ENCODE measurements around the gene MAPK14.
"Not testable (repeated sequence)": the region's sequence is repeated elsewhere in the genome, so short reads cannot be mapped to it uniquely, and the experiment has no call there.

Gene MAPK14

DNA sequence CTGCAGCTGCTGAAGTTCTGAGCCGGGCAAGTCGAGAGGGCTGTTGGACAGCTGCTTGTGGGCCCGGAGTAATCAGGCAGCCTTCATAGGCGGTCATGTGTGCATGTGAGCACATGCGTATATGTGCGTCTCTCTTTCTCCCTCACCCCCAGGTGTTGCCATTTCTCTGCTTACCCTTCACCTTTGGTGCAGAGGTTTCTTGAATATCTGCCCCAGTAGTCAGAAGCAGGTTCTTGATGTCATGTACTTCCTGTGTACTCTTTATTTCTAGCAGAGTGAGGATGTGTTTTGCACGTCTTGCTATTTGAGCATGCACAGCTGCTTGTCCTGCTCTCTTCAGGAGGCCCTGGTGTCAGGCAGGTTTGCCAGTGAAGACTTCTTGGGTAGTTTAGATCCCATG is 81.5 kb downstream of the MAPK14 start:
- peak; percentile 59 to 72 for DNase-seq

GRCh38 chr6:36110050-36110449 is 82.4 kb downstream of the MAPK14 start:
- DNase-seq, result no peak

DNA sequence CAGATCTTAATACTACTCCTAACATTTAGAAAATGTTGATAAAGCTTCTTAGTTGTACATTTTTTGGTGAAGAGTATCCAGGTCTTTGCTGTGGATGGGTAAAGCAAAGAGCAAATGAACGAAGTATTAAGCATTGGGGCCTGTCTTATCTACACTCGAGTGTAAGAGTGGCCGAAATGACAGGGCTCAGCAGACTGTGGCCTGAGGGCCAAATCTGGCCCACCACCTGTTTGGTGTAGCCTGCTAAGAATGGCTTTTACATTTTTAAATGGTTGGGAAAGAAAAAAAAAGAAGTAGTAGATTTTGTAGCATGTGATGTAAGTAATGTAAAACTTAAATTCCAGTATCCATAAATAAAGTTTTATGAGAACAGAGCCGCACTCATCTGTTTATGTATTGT is 83.3 kb downstream of the MAPK14 start:
- DNase-seq, result no peak

GRCh38 chr6:36111526-36111925 is 83.9 kb downstream of the MAPK14 start:
- no peak for DNase-seq

DNA sequence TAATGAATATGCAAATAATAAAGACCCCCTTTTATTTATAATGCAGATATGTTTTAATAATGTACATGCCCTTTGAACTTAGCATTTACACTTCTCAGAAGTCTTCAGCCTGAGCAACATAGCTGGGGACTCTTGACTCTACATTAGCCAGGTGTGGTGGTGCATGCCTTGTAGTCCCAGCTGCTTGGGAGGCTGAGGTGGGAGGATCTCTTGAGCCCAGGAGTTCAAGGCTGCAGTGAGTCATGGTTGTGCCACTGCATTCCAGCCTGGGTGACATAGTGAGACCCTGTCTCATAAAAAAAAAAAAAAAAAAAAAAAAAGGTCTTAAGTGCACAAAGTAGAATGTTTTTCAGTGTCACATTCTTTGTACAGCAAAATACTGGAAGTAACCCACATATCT is 85.4 kb downstream of the MAPK14 start:
- DNase-seq, result no peak

DNA sequence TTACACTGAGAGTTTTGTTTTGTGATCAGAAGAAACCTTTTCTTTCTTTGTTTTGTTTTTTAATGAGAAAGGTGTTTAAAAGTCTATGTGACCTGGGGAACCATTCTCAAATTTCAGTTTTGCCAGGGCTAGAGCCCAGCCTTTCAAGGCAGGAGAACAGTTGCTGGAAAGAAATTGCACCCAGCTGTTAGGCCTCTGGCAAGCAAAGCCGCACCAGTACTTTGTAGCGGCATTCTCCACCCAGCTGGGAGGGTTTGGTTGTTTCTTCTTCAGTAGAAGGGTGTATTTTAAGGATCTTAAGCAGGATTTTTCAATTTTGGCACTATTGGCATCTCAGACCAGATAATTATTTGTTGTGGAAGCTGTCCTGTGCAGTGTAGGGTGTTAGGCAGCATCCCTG is 86.1 kb downstream of the MAPK14 start:
- no peak for DNase-seq

GRCh38 chr6:36114798-36115408 is 87.3 kb downstream of the MAPK14 start:
- peak in 1 of 2 donors; percentile 65 for DNase-seq

DNA sequence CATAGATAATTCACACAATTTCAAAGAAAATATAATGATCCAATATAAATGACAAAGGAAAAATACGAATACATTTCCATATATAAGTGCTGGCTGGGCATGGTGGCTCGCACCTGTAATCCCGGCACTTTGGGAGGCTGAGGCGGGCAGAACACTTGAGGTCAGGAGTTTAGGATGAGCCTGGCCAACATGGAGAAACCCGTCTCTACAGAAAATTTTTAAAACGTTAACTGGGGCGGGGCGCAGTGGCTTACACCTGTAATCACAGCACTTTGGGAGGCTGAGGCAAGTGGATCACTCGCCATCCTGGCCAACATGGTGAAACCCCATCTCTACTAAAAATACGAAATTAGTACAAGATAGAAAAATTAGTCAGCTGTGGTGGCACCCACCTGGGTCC is 87.8 kb downstream of the MAPK14 start:
- no peak for DNase-seq

- no peak for DNase-seq
These were observed 88.7 kb downstream of the MAPK14 start for GRCh38 chr6:36116066-36116864.

DNA sequence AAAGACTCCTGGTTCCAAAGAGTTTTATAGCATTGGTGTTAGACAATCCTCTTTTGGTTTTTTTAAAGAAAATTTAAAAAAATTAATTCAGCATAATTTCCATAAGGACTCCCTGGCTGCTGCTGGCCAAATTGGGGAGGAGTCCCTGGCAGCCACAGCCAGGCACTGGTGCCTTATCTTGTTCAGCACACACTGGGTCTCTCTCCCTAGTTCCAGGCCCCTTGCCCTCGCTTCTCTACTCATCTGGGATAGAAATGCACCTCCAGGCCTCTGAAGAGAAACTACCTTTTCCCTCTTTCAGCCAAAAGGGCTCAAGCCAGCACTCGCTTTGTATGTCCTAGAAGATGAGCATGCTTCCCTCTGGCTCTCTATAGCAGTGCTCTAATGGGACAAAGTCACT is 89.3 kb downstream of the MAPK14 start:
- no peak for DNase-seq

DNA sequence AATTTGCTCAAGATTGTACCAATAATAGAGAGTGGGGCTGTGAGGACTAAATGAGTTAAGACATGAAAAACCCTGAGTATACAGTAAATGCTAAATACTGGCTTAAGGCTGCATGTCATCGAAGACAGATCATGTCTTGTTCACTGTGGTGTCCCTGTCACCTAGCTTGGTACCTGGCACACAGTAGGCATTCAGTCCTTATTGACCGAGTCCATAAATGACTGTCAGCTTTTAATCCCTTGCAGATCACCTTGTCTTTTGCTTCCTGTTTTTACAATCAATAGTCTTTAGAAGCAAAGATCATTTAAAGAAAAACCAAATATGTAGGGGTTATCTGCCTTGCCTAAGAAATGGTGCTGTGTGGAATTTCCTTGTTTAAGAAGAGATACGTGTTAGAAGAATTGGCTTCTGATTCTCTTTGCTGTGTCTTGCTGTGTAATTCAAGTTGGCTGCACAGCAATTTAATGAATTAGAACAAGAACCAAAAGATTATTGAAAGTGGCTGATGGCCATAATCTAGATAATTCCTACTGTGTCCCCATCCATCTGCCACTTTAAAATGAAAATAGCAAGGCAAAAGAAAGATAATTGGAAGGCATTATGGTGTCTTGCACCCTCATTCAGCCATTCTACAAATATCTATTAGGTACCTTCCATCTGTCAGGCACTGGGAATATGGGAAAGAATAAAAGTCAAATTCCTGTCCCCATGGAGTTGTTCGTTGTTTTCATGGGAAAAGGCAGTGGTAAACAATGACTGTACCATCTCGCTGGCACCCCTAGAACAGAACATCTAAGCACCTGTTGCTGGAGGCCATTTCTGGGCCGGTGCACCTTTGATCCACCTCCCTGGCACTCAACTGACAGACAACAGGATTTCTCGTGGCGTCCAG is 90.3 kb downstream of the MAPK14 start:
- DNase-seq, result no peak

DNA sequence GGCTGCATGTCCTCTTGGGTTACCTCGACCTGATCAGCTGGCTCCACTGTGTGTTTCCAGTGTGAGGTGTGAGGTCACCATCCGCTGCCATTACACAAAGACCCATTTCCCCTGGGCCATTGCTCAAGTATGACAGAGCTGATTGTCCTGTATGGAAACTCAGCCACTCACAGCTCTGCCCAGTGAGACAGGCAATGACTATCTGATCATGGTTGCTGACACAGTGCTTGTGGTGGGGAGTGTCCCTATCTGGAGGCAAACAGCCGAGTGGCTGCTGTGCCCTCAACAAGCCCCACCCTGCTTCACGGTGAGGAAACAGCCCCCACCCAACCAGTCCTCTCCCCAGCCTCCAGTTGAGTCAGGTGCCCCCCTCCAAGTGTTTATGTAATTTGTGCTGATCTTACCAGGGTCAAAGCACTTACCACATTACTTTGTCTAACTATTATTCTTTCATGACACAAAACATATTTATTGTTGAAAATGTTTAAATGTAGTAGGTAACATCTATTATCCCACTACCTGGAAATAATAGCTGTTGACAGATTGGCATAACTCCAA is 91.0 kb downstream of the MAPK14 start:
- DNase-seq, result peak; percentile 84 to 87

DNA sequence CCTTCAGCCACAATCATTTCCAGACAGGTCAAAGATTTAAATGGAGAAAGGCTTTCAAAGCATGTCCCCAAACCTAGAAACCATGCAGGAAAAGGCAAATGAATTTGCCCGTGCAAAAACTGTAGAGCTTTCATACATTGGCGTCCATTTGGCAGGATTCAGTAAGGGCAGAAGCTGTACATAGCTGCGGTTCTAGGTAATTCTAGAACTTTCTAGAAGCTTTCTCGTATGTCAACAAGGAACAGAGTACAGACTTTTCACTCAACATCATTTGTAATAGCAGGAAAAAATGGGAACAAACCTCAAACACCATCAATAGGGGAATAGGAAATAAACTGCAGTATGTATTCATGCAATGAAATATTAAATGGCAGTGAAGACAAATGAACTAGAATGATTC is 91.6 kb downstream of the MAPK14 start:
- no peak for DNase-seq

DNA sequence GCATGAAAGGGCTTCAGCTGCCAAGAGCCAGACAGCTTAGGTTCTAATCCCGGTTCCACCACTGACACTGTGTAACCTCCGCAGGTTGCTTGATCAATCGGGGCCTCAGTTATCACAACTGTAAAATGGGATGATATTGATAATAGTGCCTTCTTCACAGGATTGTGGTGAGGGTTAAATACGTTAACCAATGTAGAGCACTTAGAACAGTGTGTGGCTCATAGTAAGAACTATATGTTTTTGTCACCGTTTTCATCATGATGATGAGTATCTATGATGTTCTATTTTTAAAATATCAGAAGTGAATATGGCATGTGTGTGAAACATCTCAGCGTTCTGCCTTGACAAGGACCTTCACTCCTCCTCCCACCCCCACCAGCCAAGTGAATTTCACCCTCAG is 92.4 kb downstream of the MAPK14 start:
- DNase-seq, result no peak

DNA sequence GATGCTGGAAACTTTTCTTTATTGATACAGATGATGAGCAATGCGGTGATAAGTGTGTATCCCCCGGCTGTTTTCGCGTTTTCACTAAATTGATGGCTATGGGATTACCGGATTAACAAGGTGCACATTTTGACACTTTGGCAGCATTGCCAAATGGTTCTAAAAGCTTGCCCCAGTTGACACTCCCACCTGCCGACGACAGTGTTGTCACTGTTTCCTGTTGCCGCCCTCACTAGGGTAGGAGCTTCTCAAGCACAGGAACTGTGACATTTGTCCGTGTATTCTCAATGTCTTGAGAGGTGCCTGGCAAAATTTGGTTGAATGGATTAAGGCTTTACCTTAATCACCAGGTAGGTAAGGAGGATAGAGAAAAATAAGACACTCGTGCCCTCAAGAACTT is 92.9 kb downstream of the MAPK14 start:
- peak; percentile 86 to 87 for DNase-seq

DNA sequence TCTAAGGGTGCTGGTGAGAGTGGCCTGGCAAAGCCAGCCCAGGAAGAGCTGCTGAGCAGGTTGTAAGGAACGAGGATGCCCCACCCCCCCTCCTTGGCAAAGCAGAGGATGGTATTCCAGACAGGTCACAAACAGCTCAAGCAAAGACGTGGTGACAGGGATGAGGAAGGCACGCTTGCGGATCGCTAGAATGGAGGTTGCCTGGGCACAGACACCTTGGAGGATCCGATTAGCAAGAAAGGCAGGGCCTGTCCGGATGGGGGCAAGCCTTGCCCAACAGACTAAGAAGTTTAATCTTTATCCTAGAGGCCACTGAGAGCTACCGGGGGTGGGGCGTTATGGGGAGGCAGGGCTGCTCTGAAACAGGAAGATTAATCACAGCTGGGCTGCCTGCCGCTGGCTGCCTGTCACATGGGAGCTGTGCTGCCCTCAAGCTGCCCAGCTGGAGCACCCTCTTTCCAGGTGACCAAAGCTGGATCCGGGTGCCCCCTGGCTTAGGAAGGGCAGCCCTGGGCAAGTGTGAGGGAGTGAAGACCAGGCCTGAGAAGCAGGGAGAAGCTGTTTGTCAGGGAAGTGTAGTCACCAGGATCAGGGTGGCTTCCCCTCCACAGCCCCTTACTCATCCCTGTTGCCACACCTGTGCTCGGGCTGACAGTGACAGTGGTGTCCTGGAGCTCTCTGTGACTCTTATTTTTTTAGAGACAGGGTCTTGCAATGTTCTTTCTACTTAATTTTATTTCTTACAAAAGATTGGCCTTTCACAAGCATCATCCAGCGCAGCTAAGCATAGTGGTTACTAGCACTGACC is 93.6 kb downstream of the MAPK14 start:
- peak; percentile 72 to 80 for DNase-seq

GRCh38 chr6:36121787-36122494 is 94.3 kb downstream of the MAPK14 start:
- no peak for DNase-seq

GRCh38 chr6:36122495-36123269 is 95.1 kb downstream of the MAPK14 start:
- DNase-seq, result no peak

DNA sequence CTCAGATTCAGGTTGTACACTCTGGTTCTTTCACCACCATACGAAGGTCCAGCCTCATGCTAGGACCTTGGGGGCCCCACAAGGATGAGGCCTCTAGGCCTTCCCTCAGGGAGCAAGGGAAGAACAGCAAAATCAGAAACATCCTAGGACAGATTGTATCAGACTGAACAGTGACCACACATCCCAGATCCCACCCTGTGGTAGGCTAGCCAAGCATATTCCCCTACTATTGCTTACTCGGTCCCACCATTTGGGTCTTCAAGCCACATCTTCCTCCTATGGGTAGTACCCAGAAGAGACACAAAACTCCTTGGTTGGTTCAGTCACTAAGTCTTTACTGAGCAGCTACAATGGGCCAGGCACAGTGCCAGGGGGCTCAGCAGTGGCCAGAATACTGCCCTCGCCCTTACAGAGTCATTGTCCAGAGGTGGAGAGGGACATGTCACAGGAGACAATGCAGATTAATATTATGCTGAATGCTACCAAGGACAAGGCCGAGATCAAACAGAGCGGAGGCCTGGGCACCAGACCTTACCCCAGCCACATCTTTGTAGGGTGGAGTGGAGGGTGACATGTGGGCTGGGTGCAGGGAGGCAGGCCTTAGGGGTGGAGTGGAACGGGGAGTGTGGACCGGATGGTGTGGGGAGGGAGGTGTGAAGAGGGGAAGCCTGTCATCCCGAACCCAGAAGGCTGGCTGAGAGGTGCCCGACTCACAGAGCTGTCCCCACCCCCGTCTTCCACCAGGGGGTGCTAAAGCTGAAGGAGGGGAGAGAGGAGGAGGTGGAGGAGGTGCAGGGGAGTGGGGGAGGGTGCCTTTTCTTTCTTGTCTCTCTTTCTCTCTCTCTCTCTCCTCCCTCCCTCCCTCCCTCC is 95.9 kb downstream of the MAPK14 start:
- peak; percentile 93 to 95 for DNase-seq

- not testable (repeated sequence) for DNase-seq
These were observed 96.7 kb downstream of the MAPK14 start for GRCh38 chr6:36124346-36124745.

All from CD4-positive, alpha-beta T cell treated with Interleukin-4 for 1 hour (primary cell).